SJSA1 (cell line): ENCODE data around the gene TLR1. TPM values are rescaled to one million over a fixed set of nuclear protein-coding genes. Genes with fewer than 3 reads are reported as not detected.
"Not testable (repeated sequence)": the region's sequence is repeated elsewhere in the genome, so short reads cannot be mapped to it uniquely, and the experiment has no call there.

Experiments
- DNase-seq, 2 experiments: peaks; one replicate each; pipeline ENCODE4 v3.0.0-alpha.2; 2015 to 2020; ENCODE audit warnings: low spot score in 2 of 2, low read depth in 1 of 2
- H3K27ac ChIP-seq: fragments of 250-450 bp; sonication (Bioruptor Pico); 2 replicates; pipeline ENCODE4 v1.5.1; 2020; ENCODE audit warnings: mild to moderate bottlenecking, moderate library complexity
- H3K27me3 ChIP-seq: fragments of 250-450 bp; sonication (Bioruptor Pico); replicated peaks from 2 replicates; pipeline ENCODE4 v1.5.1; 2020; ENCODE audit warnings: mild to moderate bottlenecking, moderate library complexity
- H3K36me3 ChIP-seq: fragments of 250-450 bp; sonication (Bioruptor Pico); 2 replicates; pipeline ENCODE4 v1.5.1; 2020; ENCODE audit warnings: mild to moderate bottlenecking
- H3K4me1 ChIP-seq: fragments of 250-450 bp; sonication (Bioruptor Pico); replicated peaks from 2 replicates; pipeline ENCODE4 v1.6.1; 2021; ENCODE audit warnings: mild to moderate bottlenecking
- H3K4me3 ChIP-seq: fragments of 250-450 bp; sonication (Bioruptor Pico); 2 replicates; pipeline ENCODE4 v1.5.1; 2020; ENCODE audit warnings: mild to moderate bottlenecking
- H3K9me3 ChIP-seq: fragments of 250-450 bp; sonication (Bioruptor Pico); replicated peaks from 2 replicates; pipeline ENCODE4 v1.5.1; 2020; ENCODE audit warnings: mild to moderate bottlenecking
- total RNA-seq: library from RNA; depleted of rRNA; stranded (reverse); fragments of >200 nt; shearing (Covaris generic); gene quantifications from 2 replicates; pipeline ENCODE4 v1.2.3, GENCODE V29; 2014

TLR1 gene
- total RNA-seq, 1 experiment from 2014 or later: 1.1 TPM

DNA sequence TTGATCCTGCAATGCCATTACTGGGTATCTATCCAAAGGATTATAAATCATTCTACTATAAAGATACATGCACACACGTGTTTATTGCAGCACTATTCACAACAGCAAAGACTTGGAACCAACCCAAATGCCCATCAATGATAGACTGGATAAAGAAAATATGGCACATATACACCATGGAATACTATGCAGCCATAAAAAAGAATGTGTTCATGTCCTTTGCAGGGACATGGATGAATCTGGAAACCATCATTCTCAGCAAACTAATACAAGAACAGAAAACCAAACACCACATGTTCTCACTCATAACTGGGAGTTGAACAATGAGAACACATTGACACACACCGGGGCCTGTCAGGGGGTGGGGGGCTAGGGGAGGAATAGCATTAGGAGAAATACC is 26.7 kb downstream of the TLR1 start:
- H3K27ac ChIP-seq, H3K27me3 ChIP-seq, DNase-seq, H3K4me3 ChIP-seq, H3K36me3 ChIP-seq, H3K9me3 ChIP-seq, H3K4me1 ChIP-seq: not testable (repeated sequence)

DNA sequence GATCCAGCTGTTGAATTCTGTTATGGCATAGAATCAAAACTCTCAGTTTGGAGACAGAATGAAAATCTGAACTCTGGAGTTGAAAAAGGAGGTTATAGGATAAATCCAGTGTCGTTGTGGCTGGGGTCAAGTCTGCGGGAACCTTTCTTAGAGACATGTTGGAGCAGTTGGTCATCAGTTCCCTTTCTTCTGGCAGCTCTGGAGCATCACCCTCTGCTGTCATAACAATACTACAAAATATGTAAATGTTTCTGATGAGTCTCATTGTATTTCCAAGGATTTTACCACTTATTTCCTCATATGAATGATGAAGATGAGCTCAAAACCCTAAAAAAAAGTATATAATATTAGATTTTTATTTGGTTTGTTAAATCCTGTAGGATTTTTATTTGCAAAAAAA is 29.3 kb downstream of the TLR1 start:
- Histone ChIP-seq H3K27ac (no peak overlapping the region), H3K4me3 (no peak overlapping the region), H3K36me3 (no peaks in the 10 kb centered on the region), H3K4me1 (peaks cover 4% of the 10 kb centered on the region; the same call in 1 of the 2 replicates), H3K9me3 (no peaks in the 10 kb centered on the region), H3K27me3 (no peaks in the 10 kb centered on the region)
- DNase-seq: no peak

GRCh38 chr4:38774181-38774955 is 30.2 kb downstream of the TLR1 start:
- H3K27ac ChIP-seq: no peak overlapping the region
- no peaks in the 10 kb centered on the region for H3K9me3 ChIP-seq
- no peak overlapping the region for H3K4me3 ChIP-seq
- no peaks in the 10 kb centered on the region for H3K27me3 ChIP-seq
- peaks cover 4% of the 10 kb centered on the region; the same call in 1 of the 2 replicates for H3K4me1 ChIP-seq
- H3K36me3 ChIP-seq: no peaks in the 10 kb centered on the region
- DNase-seq: no peak

DNA sequence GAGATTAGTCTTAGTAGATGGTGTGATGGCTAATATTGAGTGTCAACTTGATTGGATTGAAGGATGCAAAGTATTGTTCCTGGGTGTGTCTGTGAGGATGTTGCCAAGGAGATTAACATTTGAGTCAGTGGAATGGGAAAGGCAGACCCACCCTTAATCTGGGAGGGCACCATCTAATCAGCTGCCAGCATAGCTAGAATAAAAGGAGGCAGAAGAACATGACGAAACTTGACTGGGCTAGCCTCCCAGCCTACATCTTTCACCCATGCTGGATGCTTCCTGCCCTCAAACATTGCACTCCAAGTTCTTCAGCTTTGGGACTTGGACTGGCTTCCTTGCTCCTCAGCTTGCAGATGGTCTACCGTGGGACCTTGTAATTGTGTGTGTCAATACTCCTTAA is 34.3 kb downstream of the TLR1 start:
- not testable (repeated sequence) for H3K27me3 ChIP-seq, DNase-seq, H3K4me3 ChIP-seq, H3K27ac ChIP-seq, H3K36me3 ChIP-seq, H3K4me1 ChIP-seq, H3K9me3 ChIP-seq

- no peaks in the 10 kb centered on the region for H3K36me3 ChIP-seq
- no peak for DNase-seq
- no peak overlapping the region for H3K4me3 ChIP-seq
- H3K4me1 ChIP-seq: no peaks in the 10 kb centered on the region
- H3K27ac ChIP-seq: no peak overlapping the region
- H3K27me3 ChIP-seq: no peaks in the 10 kb centered on the region
- no peaks in the 10 kb centered on the region for H3K9me3 ChIP-seq
Measured at GRCh38 chr4:38769857-38770256, 34.7 kb downstream of the TLR1 start.

GRCh38 chr4:38769441-38769840 is 35.1 kb downstream of the TLR1 start:
- Histone ChIP-seq H3K4me1 (no peaks in the 10 kb centered on the region), H3K36me3 (no peaks in the 10 kb centered on the region), H3K27ac (no peak overlapping the region), H3K4me3 (no peak overlapping the region), H3K9me3 (no peaks in the 10 kb centered on the region), H3K27me3 (no peaks in the 10 kb centered on the region)
- no peak for DNase-seq

GRCh38 chr4:38768968-38769394 is 35.6 kb downstream of the TLR1 start:
- H3K4me1 ChIP-seq: no peaks in the 10 kb centered on the region
- no peak for DNase-seq
- no peaks in the 10 kb centered on the region for H3K36me3 ChIP-seq
- H3K27me3 ChIP-seq: no peaks in the 10 kb centered on the region
- H3K27ac ChIP-seq: no peak overlapping the region
- no peaks in the 10 kb centered on the region for H3K9me3 ChIP-seq
- H3K4me3 ChIP-seq: no peak overlapping the region

DNA sequence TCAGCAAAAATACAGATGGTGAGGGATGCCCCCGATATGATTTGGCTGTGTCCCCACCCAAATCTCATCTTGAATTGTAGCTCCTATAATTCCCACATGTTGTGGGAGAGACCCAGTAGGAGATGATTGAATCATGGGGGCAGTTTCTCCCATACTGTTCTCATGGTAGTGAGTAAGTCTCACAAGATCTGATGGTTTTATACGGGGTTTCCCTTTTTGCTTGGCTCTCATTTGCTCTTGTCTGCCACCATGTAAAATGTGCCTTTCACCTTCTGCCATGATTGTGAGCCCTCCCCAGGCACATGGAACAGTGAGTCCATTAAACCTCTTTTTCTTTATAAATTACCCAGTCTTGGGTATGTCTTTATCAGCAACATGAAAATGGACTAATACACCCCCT is 37.7 kb downstream of the TLR1 start:
- not testable (repeated sequence) for H3K4me1 ChIP-seq, H3K36me3 ChIP-seq, H3K9me3 ChIP-seq, H3K27me3 ChIP-seq, H3K4me3 ChIP-seq, DNase-seq, H3K27ac ChIP-seq

GRCh38 chr4:38765382-38765781 is 39.2 kb downstream of the TLR1 start:
- no peak for DNase-seq
- Histone ChIP-seq H3K9me3 (no peaks in the 10 kb centered on the region), H3K4me3 (no peak overlapping the region), H3K27ac (no peak overlapping the region), H3K27me3 (no peaks in the 10 kb centered on the region), H3K4me1 (no peaks in the 10 kb centered on the region), H3K36me3 (no peaks in the 10 kb centered on the region)

GRCh38 chr4:38764277-38764676 is 40.3 kb downstream of the TLR1 start:
- H3K27me3 ChIP-seq: no peaks in the 10 kb centered on the region
- no peak overlapping the region for H3K27ac ChIP-seq
- DNase-seq: no peak
- no peaks in the 10 kb centered on the region for H3K36me3 ChIP-seq
- H3K4me3 ChIP-seq: no peak overlapping the region
- H3K9me3 ChIP-seq: no peaks in the 10 kb centered on the region
- peaks cover 2% of the 10 kb centered on the region; the same call in 1 of the 2 replicates for H3K4me1 ChIP-seq

DNA sequence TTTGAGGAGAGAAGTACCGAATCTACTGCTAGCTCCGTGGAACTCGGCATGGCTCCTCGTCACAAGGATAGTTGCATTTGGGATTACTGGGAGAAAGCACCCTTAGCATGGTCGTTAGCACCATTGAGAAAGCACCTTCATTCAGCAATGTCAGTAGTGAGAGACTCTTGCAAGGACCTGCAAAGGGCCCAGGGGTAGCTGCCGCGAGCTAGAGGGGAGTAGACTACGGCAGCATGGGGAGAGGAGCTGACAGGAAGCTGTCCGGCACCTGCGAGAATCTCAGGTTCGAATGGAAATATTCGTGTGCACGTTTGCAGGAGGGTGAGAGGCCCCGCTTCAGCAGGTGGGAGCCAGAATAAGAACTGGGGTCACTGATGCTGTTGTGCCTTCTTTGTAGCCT is 42.0 kb downstream of the TLR1 start:
- no peak overlapping the region for H3K27ac ChIP-seq
- no peaks in the 10 kb centered on the region for H3K36me3 ChIP-seq
- no peaks in the 10 kb centered on the region for H3K9me3 ChIP-seq
- no peak overlapping the region for H3K4me3 ChIP-seq
- peaks cover 3% of the 10 kb centered on the region; the same call in 1 of the 2 replicates for H3K4me1 ChIP-seq
- H3K27me3 ChIP-seq: no peaks in the 10 kb centered on the region
- DNase-seq: no peak

DNA sequence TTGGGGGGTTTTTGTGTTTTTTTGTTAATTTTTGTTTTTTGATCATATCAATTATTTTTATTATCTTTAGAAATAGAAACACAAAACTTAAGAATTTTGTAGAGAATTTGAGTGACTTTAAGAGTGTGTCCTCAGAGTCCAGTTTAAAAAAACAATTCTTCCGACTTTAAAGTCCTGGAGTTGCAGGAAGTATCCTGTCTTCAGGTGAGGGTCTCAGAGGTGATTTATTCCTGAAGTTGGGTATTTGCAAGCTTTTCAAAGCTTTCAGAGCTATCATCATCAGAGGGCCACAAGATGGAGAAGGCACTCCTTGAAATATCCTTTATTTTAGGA is 44.8 kb downstream of the TLR1 start:
- no peaks in the 10 kb centered on the region for H3K36me3 ChIP-seq
- no peak overlapping the region for H3K27ac ChIP-seq
- no peaks in the 10 kb centered on the region for H3K9me3 ChIP-seq
- no peak overlapping the region for H3K4me3 ChIP-seq
- no peaks in the 10 kb centered on the region for H3K27me3 ChIP-seq
- DNase-seq: no peak
- peaks cover 3% of the 10 kb centered on the region; the same call in 1 of the 2 replicates for H3K4me1 ChIP-seq

DNA sequence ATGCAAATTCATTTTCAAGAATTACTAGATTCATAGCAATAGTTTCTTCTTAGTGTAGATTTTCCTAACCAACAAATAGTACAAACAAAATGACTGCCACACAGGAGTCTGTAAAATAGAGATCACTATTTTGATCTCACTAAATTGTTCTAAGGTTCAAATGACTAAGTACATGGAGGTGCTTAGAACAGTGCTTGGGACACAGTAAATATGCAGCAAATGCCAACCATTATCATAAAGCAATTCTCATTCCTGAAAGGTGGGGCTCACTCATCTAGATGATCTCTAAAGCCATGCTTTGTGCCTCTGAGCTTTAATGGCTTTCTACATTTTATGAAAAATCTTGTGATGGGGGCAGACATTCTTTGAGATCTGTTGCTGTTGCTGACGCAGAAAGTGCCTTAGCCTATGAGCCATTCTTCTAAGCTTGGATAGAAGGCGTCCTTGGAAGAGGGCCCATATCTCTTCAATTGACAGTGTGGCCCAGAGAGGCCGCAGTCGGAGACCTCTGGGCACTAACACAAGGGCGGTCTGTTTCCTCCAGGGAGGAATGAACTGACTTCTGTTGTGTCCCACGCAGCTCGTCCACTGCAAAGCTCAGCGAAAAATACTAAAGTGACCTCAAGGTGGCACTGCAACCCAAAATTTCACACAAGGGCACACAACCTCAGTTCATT is 45.3 kb downstream of the TLR1 start:
- DNase-seq: peak; percentile 15 to 45
- peaks cover 3% of the 10 kb centered on the region; the same call in 1 of the 2 replicates for H3K4me1 ChIP-seq
- H3K27me3 ChIP-seq: no peaks in the 10 kb centered on the region
- H3K27ac ChIP-seq: no peak overlapping the region
- no peak overlapping the region for H3K4me3 ChIP-seq
- H3K36me3 ChIP-seq: no peaks in the 10 kb centered on the region
- H3K9me3 ChIP-seq: no peaks in the 10 kb centered on the region

DNA sequence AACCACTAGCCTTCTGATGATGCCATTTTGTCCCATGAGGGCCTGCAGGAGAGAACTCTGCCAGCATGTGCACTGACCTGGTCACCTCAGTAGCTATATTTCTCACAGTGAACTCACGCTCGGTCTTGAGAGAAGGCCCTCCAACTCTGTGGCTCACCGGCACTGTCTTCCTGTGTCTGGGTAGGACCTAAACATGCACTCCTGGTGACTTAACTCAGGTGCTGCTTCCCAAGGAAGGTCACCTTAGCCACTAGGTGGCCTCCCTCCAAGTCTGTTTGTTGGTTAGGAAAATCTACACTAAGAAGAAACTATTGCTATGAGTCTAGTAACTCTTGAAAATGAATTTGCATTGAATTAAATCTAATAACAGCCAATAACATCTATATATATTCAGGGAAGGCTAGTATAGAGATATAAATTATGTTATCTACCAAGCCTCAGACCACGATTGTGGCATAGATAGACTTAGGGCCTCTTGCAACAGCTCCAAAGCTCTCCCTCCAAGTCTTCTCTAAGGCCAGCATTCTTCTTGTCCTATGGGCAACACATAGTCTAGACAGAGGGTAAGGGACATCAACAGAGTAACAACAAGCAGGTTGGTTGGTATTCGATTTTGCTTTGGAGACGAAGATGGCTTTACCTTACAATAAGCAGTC is 46.5 kb downstream of the TLR1 start:
- H3K27ac ChIP-seq: no peak overlapping the region

More for the DNA sequence above, 46.5 kb downstream of the TLR1 start:
- Histone ChIP-seq H3K9me3 (no peaks in the 10 kb centered on the region), H3K36me3 (no peaks in the 10 kb centered on the region), H3K4me1 (peaks cover 11% of the 10 kb centered on the region), H3K27me3 (no peaks in the 10 kb centered on the region), H3K4me3 (no peak overlapping the region)
- DNase-seq: no peak
